Stimulated activated CD4-positive, alpha-beta T cell treated with anti-CD3 and anti-CD28 coated beads, TNF-alpha, amount 100 ng/mL, for 24 hours (primary cell): ENCODE results near the gene HDAC4.

Source experiments
- DNase-seq, 3 experiments: peaks; one replicate each; pipeline ENCODE4 v3.0.0-alpha.2; 2020; ENCODE audit warnings: low read depth in 3 of 3

HDAC4 gene

GRCh38 chr2:239383759-239384156 is 17.1 kb downstream of the HDAC4 start:
- DNase-seq: no peak

- no peak for DNase-seq
These were observed 17.6 kb downstream of the HDAC4 start for GRCh38 chr2:239383036-239383758.

DNA sequence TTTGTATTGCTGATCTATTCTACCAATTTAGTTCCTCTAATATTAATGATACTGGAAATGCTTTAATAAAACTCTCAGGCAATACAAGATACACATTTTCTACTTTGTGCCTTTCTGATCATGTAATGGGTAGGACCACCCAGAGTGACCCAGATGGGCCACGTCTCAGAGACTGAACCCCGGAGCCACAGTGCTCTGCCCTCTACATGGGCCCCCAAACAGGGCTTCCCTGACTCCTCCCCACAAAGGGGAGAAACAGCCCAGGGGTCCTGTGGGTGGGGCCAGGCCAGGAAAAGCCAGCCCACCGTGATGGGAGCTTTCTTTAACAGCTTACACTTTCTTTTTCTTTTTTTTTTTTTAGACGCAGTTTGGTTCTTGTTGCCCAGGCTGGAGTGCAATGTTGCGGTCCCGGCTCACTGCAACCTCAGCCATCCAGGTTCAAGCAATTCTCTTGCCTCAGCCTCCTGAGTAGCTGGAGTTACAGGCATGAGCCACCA is 18.4 kb downstream of the HDAC4 start:
- DNase-seq: no peak

DNA sequence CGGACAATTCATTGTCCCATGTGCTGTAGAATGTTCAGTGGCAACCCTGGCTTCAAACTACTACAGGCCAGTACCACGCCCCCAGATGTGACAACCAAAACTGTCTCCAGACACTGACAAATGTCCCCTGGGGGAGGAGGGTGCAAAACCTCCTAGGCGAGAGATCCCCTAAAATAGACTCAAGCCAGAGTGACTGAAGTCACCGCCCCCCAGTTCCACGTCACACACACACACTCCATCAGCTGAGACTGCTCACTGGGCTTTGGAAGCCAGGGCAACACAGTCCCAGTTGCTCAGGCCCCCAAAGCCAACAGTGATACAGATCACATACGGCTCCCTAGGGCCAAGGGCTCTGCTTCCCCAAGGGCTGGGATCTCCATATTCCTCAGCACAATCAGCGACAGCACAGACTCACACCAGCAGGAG is 19.1 kb downstream of the HDAC4 start:
- peak in 1 of 3 experiments; percentile 29 for DNase-seq

- DNase-seq: peak; percentile 38 to 61 (median 55)
These were observed 19.8 kb downstream of the HDAC4 start for GRCh38 chr2:239380831-239381708.

DNA sequence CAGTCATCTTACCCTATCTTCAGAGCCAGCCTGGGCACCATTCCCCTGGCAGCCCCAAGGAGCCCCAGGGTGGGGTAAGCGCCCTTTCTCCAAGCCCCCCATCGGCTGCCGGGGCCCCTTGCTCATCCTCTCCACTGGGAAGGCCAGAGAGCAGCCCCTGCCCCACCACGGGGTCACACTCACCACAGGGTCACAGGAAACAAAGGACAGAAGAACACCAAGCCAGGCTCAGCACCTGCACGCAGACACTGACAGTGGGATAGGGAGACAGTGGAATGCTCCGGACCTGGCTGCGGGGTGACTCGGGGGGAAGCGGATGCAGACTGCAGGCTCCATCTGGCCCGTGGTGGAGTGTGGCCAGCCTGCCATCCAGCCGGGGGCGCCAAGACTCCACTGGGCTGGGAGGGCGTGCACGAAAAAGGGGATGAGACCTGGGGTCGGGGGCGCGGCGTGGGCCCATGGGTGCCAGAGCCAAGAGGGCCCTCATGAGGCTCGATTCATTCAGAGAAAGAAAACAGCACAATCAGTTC is 21.1 kb downstream of the HDAC4 start:
- no peak for DNase-seq

- DNase-seq: no peak
These were observed 21.7 kb downstream of the HDAC4 start for GRCh38 chr2:239378918-239379640.

DNA sequence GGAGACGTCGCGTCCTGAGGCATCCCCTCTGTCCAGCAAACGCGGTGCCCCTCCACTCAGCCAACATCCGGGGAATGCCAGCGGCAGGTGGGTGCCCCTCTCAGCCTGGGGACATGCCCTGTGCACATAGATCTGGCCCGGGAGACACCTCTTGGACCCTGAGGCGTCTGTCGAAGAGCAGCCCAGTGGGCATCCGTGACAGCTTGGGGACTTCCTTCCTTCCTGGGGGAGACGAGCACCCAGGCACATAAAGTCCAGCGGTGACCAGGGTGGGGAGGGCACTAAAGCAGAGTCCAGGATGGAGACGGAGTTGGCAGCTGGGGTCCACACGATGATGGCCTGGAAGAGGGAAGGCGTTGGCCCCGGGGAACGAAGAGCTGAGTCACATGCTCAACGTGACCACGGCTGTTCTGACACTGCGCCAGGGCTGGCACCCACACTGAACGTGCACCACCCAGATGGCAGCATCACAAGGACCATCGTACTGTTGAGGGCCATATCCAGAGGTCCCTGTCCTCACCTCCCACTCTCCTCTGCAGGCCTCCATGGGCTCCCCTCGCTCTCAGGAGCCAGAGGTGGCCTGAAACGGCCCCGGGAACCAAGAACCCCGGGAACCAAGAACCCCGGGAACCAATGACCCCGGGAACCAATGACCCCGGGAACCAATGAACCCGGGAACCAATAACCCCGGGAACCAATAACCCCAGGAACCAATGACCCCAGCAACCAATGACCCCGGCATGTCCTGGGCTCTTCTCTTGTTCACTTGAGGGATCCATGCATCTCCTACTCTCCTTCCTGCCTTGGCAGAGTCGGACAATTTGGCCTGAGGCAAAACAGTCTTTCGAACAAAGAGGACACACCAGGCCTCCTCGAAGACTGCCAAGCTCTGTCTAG is 22.6 kb downstream of the HDAC4 start:
- DNase-seq: no peak

- DNase-seq: no peak
These were observed 23.2 kb downstream of the HDAC4 start for GRCh38 chr2:239377591-239377990.

DNA sequence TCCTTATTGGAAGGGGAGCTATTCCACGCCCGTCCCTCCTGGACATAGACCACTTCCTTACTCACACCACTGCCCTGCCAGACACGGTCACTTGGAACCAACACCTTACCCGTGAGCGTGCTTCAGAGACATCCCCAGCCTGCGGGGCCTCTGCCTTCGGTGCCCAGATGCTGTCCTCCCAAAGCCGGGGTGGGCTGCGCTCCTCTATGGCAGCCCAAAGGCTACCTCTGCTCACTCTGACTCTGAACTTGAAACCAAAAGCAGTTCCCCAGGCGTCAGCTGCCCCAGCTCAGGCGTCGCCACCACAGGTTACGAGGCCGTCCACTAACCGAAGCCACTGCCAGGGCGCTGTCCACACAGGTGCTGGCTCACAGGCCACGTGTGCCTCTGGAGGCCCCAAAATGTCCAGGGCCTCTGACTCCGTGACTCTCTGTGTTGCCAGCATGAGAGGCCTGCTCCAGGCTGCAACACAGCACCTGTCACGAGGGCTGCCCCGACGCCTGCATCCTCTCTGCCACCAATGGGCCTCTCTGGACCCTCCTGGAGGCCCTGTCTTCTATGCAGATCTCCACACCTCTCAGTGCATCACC is 23.8 kb downstream of the HDAC4 start:
- DNase-seq: no peak

- DNase-seq: no peak
These were observed 24.5 kb downstream of the HDAC4 start for GRCh38 chr2:239376351-239376750.

DNA sequence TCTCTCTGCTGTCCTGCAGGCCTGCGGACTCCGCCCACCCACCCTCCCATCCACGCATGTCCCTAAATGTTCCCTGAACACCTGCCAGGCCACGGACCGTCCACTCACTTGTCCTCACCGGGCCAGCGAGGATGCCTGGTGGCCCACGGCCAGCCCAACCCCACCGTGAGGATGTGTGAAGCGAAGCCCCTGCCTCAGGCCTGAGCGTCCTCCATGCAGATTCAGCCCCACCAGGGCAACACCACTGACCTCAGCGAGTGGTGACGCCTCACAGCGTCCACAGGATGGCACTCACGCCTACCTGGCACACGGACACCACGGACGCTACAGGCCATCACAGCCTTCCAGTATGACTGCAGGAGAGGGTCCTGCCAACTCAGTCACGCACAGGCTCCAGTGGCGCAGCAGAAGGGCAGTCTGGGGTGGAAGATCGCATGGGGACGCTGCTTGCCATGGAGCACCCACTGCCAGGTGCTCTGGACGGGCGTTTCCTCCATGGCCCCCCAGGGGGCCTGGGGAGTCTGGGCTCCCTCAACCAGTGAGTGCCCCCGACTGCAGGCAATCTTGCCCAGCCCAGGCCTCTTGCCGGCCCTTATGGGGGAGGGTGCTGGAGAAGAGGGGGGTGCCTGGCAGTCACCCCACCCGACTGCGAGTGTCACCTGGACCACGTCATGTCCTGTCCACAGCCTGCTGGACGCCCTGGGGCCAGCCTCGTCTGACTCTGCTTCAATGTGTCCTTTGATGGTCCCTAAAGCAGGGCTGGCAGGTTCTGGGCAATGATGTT is 25.4 kb downstream of the HDAC4 start:
- DNase-seq: no peak

- DNase-seq: no peak
These were observed 25.9 kb downstream of the HDAC4 start for GRCh38 chr2:239374896-239375277.

DNA sequence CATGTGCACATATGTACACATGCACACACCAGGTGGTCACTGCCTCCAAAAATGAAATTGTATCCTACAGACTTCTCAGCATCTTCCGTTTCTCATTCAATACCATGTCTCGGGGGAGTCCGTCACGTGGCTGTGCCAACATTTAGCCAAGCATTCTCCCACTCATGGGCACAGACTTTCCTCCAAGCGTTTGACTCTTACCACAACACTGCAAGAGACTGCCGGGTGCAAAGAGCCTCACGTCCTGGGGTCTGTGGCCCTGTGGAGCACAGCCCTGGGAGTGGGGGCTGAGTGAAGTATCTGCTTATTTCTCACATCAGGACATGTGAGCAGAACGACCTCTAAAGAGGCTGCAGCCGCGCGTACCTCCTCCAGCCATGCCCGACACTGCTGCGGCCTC is 28.0 kb downstream of the HDAC4 start:
- DNase-seq: no peak

- DNase-seq: no peak
These were observed 28.8 kb downstream of the HDAC4 start for GRCh38 chr2:239371726-239372686.

- DNase-seq: no peak
These were observed 29.7 kb downstream of the HDAC4 start for GRCh38 chr2:239370876-239371725.

DNA sequence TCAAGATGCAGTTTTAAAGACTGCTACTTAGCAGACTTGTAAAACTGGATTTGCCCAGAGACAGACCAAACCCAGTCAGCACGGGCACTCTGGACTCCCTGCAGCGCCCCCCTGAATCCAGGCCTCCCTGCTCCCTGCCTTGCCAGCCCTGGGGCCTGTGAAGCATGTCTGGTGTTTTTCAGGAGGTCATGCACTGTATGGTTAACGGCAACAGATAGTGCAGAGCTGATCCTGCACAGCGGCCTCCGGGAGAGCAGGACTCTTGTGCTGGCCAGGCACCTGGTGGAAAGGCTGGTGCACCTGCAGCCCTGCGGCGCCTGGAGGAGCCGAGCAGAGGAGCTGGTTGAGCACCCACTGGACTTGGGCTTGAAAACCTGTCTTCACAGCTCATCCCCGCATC is 30.4 kb downstream of the HDAC4 start:
- no peak for DNase-seq
